Lung microvascular endothelial cell (primary cell): ENCODE data around the gene CRYAB. TPM values are rescaled to one million over a fixed set of nuclear protein-coding genes. Genes with fewer than 3 reads are reported as not detected.
"Not testable (repeated sequence)": the region's sequence is repeated elsewhere in the genome, so short reads cannot be mapped to it uniquely, and the experiment has no call there.

Source experiments
- DNase-seq, 2 donors: peaks; one replicate each; pipeline versions ENCODE4 v3.0.0 to v3.0.0-alpha.2; 2010; ENCODE audit warnings: low read depth in 2 of 2
- total RNA-seq: library from RNA; depleted of rRNA; stranded (reverse); fragments of >200 nt; gene quantifications from 2 replicates; pipeline ENCODE4 v1.2.1, GENCODE V29; 2014

The CRYAB gene
- total RNA-seq, 1 donor from 2014 or later, result 0.60 TPM

DNA sequence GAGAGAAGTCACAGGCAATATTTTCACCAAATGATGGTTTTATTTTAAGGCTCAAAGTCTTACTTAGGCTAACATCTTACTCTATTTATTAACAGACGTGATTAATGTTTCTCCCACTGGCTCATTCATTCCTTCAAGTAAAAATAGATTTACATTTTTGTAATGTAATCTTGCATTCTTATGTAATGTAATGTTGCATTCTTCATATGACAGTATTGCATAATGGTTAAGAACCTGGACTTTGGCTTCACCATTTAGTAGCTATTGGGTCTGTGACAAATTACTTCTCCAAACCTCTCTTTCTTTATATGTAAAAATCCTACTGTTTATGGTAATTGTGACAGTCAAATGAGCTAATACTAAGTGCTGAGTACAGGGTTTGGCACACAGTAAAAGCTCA, 22.3 kb upstream of the CRYAB start:
- no peak for DNase-seq

DNA sequence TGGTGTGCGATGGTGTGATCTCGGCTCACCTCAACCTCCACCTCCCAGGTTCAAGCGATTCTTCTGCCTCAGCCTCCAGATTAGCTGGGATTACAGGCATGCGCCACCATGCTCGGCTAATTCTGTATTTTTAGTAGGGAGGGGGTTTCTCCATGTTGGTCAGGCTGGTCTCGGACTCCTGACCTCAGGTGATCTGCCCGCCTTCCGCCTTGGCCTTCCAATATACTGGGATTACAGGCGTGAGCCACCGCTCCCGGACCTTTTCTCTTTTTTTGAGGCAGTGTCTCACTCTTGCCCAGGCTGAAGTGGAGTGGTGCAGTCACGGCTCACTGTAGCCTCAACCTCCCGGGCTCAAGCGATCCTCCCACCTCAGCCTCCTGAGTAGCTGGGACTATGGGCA, 21.6 kb upstream of the CRYAB start:
- not testable (repeated sequence) for DNase-seq

DNA sequence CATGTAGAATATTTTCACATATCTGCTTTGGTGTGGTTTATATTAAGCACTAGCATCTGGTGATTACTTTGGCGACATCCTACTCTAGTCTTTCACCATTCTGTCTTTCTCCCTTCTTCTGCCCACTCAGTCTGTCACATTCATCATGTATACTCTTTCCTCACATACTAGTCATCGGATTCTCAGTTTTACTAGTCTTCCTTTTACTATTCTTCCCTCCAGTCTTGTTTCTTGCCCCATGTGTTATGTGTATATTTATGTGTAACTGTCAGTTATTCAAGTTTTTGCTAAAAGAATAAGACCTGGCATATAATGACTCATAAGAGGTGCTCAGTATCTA, 21.0 kb upstream of the CRYAB start:
- no peak for DNase-seq

DNA sequence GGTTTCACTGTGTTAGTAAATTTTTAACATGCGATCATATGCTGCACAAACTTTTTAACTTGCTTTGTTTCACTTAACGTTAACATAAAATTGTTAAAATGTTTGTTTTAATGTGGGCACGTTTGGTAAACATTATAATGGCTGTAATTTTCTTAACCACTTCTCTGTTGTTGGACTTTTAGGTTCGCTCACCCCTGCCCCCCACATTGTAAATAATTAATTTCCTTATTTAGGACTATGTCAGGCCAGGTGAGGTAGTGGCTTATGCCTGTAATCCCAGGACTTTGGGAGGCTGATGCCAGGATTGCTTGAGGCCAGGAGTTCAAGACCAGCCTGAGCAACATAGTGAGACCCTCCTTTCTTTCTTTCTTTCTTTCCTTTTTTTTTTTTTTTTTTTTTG, 18.9 kb upstream of the CRYAB start:
- no peak for DNase-seq

DNA sequence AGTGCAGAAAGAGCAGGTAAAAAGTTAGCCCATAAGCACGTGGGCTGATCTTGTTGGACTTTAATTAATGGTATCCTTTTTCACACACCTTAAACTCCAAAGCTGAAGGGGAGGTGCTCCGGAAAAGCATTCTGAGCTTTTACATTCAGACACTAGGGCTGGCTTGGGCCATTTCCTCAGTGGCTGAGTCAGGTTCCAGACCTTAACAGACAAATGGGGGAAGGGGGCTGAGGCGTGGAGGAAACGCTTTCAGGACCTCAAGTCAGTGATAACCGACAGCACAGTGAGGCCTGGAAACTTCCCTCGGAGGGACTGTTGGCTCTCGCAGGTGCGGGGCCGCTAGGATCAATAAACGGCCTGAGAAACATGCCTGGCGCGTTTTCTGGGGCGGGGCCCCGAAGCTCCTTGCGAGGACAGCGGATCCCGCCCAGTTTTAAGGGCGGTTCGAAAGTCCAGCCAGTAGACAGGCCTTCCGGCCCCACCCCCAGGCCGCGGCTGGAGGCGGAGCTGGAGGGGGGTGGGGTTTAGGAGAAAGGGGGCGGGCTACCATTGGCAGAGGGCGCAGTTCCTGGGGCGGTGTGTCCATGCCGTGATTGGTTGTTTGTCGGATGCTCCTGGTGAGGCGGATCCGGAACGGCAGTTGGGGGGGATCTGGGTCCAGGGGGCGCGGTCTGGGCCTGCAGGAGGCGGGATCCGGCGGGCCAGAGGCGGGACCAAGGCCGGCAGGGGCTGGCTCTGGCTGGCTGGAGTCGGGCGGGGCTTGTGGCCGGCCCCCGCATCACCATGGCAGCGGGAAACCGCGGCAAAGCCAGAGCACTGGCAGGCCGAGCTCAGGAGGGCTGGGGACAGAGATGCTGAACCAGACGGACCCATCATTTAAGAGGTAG, 15.2 kb upstream of the CRYAB start:
- DNase-seq, result peak; percentile 98

DNA sequence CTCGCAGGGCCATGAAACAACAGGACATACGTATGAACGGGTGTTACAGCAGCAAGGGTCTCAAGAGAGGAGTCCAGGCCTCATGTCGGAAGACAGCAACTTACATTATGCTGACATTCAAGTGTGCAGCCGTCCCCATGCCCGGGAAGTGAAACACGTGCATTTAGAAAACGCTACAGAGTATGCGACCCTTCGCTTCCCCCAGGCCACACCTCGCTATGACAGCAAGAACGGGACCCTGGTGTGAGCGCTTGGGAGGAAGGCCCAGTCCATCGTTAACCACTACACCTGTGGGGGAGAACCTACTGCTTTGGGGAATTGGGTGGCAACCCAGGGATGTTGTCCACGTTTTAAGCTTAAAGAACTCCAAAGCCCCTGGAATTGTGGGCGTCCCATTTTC, 14.4 kb upstream of the CRYAB start:
- DNase-seq, result no peak

DNA sequence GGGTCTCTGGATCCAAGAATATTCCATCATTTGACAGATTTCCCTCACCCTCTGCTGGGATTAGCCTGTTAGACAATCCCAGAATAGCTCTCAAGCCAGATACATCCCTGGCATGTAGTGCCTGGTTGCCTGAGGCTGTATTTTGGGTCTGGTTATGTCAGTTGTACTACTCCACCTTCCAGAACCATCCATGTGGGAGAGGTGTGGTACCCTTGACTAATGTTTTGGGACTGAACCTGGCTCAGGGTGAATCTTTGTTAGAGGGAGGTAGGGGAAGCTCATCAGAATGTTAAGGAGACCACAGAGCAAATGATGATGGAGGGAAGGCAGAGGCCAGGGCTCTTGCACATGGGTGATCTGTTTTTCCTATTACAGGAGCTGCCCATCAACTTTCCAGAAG, 12.4 kb upstream of the CRYAB start:
- DNase-seq, result no peak

DNA sequence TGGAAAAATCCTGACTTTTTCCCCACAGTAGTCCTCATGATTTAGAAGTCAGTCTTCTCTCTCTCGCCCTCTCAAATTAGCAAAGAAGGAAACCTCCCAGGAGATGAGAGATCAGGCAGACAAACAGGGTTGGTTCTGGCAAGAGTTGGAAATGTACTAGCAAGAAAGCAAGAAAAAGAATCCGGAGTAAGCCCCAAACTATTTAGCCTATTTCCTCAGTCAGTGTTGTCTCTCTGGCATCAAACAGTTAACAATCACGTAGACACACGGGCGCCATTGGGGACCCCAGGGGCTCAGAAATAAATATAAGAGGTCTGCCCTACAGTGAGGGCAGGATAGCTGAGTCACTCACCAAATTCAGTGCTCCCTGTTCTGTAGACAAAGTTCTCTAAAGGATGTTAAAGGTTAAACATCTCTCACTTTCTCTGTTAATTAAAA, 11.8 kb upstream of the CRYAB start:
- DNase-seq, result peak; percentile 28 to 36

DNA sequence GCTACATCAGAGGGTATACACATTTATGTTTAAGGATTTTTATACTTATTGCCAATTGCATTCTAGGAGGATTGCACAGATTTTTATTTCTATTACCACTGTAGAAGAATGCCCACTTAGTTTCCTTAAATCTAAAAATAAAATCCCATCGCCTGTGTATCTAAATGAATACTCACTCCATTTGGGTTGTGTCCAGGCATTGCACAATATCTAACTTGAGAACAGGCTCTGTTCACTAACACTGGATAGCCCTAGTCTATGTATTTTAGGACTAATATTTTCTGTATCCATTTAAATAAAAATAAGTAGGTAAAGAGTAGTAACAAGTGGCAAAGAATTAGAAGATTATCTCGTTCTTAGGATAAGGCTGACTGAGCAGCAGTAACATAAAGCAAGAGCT, 11.2 kb upstream of the CRYAB start:
- DNase-seq, result peak; percentile 46 to 73

DNA sequence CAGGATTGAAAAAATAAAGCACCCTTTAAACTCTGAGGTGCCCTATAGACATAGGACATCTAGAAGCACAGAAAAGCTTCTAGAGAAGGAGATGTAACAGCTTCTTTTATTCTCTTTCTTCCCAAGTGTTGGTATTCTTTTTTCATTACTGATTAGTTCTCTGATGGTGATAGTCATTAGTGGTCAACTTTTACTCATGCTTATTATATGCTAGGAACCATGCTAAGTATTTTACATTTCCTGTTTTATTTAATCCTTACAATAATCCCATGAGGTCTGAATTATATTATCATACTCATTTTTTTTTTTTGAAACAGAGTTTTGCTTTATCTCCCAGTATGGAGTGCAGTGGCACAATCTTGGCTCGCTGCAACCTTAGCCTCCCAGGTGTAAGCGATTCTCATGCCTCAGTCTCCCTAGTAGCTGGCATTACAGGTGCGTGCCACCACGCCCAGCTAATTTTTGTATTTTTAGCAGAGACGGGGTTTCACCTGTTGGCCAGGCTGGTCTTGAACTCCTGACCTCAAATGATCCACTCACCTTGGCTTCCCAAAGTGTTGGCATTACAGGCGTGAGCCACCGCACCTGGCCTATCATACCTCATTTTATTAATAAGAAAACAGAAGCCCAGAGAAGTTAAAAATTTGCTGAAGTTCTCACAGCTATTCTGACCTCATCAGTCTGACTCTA, 10.1 kb upstream of the CRYAB start:
- no peak for DNase-seq

DNA sequence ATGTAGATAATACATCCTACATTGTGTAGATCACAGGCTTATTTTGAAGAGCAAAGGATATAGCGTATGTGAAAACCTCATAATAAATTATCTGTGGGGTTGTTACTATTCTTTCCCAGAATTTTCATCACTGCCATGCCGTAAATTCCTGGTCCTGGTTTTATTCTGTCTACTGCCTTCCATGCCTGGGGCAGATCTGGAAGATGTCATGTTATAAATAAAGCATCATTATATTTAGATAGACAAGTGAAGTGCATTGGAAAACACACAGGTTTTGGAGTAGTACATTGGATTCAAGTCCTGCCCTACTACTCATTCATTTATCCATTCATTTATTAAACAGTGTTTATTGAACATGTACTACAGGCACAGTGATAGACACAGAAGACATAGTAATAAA, 9.3 kb upstream of the CRYAB start:
- DNase-seq, result no peak

DNA sequence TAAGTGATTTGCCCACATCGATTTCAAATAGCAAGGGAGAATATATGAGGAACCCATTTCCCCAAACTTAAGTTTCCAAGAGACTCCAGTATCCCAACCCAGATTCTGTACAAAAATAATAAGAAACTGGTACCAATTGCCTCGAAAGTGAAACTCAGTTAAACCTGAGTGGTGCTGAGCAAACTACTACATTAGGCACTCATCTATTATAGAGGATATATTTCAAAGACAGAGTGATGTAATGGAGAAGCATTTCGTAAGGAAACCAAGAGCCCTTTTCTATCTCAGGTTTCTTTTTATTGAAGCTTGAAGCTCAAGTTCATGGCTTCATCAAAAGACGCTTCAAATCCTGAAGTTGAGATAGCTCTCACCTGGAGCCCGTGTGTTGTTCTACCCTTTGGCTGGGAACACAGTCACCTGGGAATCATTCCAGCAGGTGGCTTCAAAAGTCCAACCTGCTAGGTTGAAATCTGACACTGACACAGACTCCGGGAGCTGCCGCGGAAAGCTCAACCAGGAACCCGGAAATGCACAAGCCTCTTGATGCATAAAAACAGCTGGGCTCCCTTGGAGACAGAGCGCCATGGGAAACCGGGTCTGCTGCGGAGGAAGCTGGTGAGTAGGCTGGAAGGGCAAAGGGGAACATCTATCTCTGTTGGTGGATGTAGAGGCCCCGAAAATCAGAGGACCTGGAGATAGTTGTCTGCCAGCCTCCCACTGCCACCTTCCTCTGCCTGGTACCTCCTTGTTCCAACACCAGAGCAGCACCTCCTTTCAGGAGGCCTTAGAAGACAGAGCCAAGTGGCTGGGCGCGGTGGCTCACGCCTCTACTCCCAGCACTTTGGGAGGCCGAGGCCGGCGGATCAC, 7.1 kb upstream of the CRYAB start, which contains the start of gene C11orf52:
Gene C11orf52 (plus strand): TSS at position 524 of the 867 bp plus-strand sequence. CDS start 60 bp downstream, at position 584.
- DNase-seq, result peak; percentile 61 to 71

DNA sequence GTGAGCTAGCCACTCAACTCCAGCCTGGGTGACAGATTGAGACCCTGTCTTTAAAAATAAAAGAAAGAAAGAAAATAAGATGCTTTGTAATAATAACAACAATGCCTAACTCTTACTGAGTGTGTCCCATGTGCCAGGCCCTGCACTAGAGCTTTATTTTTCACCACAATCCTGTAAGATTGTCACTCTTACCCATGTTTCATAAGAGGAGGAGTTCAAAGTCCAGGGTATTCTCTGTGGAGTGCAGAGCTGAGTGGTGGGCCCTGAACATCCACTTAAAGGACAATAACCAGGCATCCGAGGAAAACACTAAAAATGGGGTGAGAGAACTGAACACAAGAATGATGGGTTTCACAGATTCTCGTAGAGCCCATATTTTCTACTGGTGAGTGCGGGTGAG, 6.2 kb upstream of the CRYAB start:
- no peak for DNase-seq

DNA sequence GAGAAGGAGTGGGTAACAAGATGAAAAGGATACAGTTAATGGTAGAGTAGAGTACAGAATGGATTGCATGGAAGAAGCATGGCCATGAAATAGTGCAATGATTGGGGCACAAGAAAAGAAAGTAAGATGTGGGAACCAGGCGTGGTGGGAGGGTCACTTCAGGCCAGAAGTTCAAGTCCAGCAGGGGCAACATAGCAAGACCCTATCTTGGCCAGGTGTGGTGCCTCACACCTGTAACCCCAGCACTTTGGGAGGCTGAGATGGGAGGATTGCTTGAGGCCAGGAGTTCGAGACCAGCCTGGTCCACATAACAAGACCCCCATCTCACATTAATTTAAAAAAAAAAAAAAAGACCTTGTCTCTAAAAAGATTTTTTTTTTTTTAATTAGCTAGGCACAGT, 5.7 kb upstream of the CRYAB start:
- no peak for DNase-seq

DNA sequence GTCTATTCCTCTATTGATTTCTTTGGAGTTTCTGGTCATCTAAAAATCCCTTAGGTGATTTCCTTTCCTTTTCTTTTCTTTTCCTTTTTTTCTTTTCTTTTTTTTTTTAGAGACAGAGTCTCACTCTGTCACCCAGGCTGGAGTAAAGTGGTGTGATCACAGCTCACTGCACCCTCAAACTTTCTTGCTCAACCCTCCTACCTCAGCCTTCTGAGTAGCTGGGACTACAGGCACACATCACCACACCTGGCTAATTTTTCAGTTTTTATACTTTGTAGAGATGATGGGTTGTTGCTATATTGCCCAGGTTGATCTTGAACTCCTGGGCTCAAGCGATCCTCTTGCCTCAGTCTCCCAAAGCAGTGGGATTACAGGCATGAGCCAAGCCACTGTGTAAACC, 5.2 kb upstream of the CRYAB start:
- DNase-seq, result no peak

DNA sequence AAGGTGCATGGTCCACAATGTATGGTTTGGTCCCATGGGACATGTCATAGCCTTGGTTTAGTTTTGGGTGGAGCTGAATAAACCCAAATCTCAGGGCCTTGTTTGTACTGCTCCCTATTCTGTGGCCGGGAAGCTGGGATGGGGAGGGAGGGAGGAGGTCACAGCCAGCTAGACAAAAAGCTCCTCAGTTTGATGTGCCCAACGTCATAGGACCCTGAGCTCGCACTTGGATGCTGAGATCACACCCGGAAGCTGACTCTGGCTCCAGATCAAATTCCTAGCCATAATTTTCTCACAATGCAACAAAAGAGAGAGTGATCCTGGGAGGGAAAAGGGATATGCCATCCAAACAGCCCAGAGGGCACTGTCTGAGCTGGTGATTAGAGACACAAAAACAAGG, 2.4 kb upstream of the CRYAB start:
- DNase-seq, result peak; percentile 55 to 68

DNA sequence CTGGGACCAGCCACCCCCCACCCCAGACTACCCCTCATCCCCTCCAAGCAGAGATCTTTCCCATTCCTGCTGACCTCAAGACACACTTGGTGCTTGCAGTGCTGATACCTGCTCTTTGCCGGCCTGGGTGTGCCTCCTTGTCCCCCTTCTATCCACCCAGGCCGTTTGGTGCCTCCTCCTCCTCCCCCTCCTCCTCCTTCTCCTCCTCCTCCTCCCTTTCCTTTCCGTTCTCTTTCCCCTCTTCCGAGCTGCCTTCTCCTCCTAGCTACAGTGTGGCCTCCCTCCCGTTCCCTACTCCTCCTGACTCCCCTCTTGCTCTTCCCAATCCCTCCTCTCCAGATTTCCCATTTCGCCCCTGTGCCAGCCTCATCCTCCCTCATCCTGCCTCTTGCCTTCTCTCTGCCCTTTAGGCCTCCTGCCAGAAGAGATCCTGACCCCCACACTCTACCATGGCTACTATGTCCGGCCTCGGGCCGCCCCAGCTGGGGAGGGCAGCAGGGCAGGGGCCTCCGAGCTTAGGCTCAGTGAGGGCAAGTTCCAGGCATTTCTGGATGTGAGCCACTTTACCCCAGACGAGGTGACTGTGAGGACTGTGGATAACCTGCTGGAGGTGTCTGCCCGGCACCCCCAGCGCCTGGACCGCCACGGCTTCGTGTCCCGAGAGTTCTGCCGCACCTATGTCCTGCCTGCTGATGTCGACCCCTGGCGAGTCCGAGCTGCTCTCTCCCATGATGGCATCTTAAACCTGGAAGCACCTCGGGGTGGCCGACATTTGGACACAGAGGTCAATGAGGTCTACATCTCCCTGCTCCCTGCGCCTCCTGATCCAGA, 1.7 kb upstream of the CRYAB start:
- no peak for DNase-seq

DNA sequence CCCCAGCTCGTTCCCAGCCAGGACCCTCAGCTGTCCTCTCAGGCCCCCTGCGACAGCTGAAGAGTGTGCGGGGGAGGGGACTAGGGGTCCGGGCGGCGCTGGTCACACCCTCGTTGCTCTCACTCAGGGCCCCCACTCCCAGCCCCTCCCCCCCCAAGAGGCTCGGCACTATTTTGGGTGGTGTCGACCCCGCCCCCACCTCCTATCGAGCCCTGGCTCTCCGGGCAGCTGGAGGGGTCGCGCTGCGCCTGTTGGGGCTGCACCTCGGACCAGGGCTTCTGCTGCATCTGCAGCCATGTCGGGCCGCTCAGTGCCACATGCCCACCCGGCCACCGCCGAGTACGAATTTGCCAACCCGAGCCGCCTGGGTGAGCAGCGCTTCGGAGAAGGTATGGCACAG, 965 bp upstream of the CRYAB start, which contains the start of gene HSPB2:
Gene HSPB2 (plus strand): TSS at position 200 of the 400 bp plus-strand sequence. CDS start 96 bp downstream, at position 296.
- DNase-seq, result no peak

DNA sequence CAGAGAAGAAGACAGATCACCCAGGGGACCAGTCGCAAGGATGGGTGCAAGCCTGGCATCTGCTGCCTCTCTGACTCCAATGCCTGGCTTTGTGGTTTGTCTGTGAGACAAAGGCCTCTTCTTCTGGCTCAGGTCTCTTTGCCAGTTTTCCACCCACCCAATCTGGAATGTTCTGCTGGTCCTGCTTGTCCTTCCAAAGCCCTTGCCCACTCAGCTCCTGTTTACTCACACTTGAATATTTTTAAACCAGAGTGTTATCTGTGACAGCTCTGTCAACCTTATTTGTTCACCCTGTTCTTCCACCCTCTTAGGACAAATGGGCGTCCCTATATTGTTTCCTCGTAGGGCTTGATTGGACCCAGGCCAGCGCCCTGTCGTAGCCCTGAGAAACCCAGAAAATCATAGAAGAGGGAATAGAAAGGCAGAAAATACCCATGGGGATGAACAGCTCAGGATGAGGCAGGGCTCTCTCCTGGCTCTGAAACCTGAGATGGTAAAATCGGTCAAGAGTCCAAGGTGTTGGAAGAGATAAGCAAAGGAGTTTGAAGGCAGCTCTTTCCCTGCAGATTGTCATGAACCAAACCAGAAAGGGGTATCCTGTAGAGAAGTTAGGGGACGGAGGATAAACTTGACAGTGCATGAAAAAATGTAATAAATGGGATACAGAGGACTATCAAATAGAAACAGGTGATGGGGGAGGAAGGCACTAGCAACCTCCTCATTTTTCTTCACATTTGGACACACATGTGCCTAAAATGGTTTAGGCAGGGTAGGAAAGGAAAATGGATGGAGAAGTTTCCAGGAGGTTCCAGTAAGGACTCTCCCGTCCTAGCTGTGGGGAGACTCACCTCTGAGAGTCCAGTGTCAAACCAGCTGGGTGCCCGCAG, 651 bp downstream of the CRYAB start:
- DNase-seq, result no peak

DNA sequence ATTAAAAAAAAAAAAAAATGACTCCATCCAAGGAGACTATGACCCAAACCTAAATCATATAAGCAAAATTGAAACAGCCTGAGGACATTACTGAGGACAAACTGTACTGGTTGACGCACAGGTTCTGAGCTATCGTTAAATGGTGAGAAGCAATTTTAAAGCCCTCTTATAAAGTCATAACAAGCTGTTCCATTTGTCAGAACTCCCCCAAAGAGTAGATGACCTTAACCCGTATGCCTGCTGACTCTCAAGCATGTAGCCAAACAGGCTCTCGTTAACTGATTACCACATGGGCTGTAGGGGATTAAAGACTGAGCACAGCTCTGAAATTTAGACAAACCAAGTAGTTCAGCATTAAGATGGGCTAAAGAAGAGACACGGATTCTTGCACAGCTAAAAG, 2.2 kb downstream of the CRYAB start:
- DNase-seq, result no peak
